CD4-positive, alpha-beta T cell treated with Interleukin-2 at 100 ng/mL for 4 hours (primary cell): ENCODE data around the gene ZBTB5.
A peak's percentile ranks its signal among the peaks of the same experiment; 100 is the strongest.
"Not testable (repeated sequence)": the region's sequence is repeated elsewhere in the genome, so short reads cannot be mapped to it uniquely, and the experiment has no call there.

ENCODE experiments used
- DNase-seq: peaks from one replicate; pipeline ENCODE4 v3.0.0-alpha.2; 2020; ENCODE audit warnings: low spot score

Gene ZBTB5

DNA sequence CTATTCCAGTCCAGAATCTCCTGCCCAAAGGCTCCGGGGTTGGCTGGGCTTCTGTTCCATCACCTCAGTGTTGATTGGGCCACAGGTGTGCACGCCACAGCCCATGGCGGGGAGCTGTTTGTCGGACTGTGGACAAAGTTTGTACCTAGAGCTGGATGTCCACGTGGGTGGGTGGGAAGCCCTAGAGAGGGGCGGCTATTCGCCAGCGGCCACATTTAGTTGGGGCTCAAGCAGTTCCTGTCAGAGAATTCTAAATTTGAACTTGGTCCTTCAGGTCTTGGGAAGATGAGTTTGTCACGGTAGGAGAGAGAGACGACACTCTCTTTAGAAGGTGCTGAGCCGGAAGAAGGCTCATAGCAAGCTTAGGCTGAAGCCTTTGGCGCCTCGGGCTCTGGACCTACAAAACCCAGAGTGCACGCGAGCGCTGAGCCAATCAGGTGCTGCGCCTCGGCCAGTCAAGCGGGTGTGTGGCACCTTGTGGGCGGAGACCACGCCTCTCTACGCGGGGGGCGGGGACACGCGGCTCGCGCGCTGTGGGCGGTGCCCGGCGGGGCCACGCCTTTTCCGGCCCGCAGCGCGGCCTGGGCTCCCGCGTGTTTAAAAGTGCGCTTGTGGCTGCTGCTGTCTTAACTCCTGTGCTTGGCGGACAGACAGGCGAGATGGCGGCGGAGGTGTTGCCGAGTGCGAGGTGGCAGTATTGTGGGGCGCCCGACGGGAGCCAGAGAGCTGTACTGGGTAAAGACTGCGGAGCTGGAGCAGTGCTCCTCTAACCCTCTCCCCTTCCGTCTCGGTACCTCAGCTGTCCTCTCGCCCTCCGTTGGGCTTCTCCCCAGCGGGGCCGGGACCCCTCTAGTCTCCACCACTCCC, 20.4 kb upstream of the ZBTB5 start, which contains the start of gene POLR1E:
Gene POLR1E, plus strand, starts transcription at position 560 of the 867 bp plus-strand sequence. Its CDS starts 100 bp downstream, at position 660.
- DNase-seq = peak; percentile 96

DNA sequence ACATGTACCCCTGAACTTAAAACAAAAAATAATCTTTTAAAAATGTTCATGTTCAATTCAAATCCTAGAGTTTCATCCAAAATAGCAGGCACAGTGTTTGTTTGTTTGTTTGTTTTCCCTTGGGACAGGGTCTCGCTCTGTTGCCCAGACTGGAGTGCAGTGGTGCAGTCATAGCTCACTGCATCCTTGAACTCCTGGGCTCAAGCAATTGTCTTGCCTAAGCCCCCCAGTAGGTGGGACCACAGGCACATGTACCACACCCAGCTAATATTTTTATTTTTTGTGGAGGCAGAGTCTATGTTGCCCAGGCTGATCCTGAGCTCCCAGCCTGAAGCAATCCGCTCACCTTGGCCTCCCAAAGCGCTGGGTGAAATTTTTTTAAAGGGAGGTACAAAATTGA, 15.5 kb upstream of the ZBTB5 start:
- DNase-seq = no peak

DNA sequence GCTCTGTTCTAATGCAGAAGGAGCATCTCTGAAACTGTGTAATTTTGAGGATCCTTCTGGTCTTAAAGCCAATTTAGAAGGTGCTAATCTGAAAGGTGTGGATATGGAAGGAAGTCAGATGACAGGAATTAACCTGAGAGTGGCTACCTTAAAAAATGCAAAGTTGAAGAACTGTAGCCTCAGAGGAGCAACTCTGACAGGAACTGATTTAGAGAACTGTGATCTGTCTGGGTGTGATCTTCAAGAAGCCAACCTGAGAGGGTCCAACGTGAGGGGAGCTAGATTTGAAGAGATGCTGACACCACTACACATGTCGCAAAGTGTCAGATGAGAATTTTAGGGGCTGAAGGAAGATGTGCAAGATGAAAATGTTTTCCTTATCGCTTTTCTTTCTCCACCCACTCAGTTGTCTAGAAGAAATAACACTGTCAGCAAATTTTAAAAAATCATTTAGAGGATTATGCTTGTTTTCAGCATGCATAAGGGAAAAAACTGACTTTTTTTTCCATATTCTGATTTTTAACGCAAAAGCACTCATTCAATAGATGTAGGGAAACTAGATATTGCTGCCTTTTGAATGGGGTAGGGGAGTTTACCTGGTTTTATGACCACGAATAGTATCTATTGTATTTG, 12.9 kb upstream of the ZBTB5 start:
- DNase-seq = not testable (repeated sequence)

DNA sequence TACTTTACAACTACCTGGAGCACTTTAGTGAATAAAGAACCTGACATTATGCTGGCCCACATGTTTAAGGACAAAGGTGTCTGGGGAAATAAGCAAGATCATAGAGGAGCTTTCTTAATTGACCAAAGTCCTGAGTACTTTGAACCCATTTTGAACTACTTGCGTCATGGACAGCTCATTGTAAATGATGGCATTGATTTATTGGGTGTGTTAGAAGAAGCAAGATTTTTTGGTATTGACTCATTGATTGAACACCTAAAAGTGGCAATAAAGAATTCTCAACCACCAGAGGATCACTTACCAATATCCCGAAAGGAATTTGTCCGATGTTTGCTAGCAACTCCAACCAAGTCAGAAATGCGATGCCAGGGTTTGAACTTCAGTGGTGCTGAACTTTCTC, 12.2 kb upstream of the ZBTB5 start:
- DNase-seq = not testable (repeated sequence)

DNA sequence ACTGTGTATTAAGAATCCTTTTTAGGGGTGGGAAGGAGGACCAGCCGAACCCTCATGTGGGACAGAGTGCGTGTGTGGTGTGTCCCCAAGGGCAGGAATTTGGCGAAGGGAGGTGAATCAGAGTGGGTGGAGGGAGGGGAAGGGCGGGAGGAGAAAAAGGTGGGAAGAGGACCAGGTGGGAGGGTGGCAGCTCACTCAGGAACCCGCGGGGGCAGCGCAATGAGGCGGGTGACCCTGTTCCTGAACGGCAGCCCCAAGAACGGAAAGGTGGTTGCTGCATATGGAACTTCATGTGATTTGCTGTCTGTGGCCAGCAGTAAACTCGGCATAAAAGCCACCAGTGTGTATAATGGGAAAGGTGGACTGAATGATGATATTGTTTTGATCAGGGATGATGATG, 11.7 kb upstream of the ZBTB5 start:
- DNase-seq = no peak

DNA sequence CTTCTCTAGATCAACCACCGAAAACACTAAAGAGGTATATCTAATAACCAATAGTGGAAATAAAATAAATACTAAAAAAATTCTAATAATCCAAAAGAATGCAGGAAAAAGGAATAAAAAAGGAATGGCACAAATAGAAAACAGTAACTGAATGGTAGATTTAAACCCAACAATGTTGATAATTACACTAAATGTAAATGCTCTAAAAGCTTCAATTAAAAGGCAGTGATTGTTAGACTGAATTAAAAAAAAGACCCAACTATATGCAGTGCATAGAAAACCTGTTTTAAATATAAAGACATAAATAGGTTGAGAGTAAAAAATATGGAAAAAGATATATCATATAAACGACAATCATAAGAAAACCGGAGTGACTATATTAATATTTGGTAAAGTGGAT, 9.2 kb upstream of the ZBTB5 start:
- DNase-seq = no peak

DNA sequence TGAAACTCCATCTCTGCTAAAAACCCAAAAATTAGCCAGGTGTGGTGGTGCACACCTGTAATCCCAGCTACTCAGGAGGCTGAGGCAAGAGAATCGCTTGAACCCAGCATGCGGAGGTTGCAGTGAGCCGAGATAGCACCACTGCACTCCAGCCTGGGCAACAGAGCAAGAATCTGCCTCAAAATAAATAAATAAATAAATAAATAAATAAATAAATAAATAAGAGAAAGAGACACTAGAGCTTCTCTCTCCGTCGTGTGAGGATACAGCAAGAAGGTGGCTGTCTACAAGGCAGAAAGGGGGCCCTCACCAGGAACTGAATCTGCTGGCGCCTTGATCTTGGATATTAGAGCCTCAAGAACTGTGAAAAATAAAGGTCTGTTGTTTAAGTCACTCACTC, 8.7 kb upstream of the ZBTB5 start:
- DNase-seq = not testable (repeated sequence)

DNA sequence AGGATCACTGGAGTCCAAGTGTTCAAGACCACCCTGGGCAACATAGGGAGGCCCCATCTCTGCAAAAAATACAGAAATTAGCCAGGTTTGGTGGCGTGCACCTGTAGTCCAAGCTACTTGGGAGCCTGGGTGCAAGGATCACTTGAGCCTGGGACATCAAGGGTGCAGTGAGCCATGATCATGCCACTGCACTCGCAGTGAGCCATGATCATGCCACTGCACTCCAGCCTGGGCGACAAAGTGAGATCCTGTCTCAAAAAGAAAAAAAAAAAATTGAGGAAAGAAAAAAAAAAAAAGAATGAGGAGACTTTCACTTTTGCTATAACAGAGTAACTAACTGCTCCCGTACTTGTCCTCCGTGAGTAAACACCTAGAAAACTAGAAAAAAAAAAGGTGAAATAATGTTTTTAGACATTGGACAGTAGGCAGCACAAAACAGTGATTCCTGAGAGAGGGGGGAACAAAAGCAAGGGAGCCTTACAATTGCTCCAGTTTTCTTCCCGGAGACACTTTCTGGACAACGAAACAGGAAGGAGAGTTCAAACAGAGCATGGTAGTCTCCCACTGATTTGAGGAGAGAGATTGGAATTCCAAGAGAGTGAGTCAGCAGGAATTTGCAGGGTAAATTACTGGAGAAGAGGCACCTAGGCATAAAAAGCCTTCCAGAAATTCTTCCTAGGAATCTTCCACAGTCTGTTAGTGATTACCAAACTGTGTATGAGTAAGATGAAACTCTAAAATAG, 6.9 kb upstream of the ZBTB5 start:
- no peak for DNase-seq

DNA sequence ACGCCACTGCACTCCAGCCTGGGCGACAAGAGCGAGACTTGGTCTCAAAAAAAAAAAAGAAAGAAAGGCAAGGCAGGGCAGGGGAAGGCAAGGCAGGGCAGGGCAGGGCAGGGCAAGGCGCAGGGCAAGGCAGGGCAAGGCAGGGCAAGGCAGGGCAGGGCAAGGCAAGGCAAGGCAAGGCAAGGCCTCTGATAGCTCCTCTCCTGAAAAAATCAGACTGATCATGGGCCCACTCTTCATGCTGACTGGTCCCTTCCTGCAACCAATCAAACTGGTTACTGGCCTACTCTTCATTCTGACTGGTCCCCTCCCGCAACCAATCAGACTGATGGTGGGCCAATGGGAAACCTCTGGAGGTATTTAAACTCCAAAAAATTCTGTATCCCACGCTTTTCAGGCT, 3.4 kb upstream of the ZBTB5 start:
- DNase-seq = no peak

DNA sequence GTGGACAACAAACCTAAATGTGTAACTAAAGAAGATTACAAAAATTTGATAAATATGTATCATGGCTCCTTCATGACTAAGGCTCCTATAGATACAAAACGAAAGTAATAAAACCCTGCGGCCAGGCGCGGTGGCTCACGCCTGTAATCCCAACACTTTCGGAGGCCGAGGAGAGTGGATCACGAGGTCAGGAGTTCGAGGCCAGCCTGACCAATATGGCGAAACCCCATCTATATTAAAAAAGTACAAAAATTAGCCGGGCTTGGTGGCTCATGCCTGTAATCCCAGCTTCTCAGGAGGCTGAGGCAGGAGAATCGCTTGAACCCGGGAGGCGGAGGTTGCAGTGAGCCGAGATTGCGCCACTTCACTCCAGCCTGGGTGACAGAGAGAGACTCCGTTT, 2.3 kb upstream of the ZBTB5 start:
- DNase-seq = not testable (repeated sequence)

DNA sequence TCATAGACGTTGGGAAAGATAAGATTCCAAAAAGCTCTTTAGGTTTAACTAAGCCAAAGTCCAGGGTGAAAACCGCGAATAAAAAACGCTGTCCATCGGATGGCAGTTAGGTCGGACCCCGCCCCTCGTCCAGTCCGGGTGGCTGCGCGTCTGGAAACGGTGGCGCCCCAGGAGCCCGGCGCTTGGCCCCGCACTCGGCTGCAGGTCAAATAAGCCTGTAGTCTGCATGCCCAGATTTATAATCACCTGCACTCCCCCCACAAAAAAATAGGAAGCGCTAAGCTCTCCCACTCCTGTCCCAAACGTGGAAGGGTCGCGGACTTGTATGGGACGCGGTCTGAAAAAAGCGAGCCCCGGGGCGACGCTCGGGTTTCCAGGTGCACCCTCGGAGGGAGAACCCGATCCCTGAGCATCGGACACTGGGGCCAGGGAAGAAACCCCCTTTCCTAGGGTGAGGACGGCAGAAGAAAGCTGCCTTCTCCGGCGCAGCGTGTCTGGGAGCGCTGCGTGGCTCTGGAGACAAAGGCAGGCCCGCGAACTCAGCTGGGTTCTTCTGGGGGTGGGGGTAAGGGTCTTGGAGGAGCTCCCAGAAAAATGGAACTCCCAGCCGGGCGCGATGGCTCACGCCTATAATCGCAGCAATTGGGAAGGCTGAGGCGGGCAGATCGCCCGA, 923 bp upstream of the ZBTB5 start:
- no peak for DNase-seq

DNA sequence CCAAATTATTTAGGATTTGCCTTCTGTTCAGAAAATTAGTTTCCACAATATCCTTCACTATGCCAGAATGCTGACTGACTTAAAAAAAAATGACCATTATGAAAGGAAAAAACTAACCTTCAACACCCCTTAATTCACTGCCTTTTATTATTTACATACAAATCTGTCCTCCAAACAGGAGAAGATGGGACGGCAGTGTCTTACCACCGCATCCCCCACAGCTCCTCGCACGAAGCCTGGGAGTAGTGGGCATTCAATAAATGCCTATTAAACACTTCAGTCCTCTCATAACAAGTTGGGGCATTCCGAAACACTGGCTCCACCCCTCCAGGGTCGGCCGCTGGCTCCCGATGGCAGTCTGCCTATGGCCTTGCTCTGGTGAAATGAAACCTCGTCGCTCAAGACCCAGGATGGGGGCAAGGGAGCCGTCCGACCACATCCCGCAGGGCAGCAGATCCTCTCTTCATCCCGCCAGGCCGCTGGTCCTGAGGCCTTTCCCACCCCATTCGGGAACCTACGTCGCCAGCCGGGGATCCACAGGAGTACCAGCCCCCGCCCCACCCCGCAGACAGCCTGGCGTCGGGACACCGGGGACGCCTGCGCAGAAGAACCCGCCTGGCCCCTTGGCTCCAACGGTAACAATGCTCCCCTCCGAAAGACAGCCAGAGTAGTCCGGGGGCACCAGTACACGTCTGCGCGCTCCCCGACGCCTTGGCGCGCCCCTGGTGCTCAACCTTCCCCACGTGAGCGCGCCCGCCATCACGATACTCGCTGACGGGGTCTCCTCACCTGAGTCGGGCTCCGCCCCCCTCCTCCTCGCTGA, 613 bp downstream of the ZBTB5 start:
- DNase-seq = peak; percentile 63

DNA sequence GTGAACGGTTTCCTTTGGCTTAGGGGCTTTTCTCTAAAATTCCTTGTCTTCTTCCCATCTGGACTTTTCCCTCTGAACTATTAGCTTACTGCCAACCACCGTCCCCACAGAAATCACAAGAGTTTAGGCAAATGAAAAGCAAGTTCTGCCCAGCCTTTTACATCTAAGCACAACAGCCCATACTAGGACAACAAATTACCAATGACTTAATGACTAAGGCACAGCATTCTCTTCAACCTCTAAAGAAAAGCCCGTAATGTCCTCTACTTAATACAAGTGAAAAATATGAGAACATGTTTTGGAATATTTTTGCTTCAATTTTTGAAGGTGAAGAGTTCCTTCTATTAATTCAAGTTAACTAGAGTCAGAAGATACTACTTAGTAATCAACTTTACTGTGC, 1.2 kb downstream of the ZBTB5 start:
- no peak for DNase-seq

DNA sequence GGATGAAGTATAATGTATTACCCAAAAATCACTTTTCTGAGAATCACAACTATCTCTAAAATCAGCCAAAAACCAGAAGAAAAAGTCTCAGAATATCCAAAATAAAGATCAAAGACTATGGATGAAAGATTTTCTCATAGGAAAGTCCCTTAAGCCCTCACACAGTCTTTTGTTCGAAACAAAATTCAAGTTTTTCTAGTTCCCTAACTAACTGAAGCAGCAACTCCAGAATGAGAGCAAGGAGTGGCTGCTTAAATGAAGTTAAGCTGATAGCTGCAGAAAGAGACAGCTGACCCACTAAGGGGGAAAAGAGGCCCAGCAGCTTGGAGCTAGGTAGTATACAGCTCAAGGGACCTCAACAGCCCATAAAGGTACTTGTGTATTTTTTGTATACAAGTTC, 8.4 kb downstream of the ZBTB5 start:
- no peak for DNase-seq

DNA sequence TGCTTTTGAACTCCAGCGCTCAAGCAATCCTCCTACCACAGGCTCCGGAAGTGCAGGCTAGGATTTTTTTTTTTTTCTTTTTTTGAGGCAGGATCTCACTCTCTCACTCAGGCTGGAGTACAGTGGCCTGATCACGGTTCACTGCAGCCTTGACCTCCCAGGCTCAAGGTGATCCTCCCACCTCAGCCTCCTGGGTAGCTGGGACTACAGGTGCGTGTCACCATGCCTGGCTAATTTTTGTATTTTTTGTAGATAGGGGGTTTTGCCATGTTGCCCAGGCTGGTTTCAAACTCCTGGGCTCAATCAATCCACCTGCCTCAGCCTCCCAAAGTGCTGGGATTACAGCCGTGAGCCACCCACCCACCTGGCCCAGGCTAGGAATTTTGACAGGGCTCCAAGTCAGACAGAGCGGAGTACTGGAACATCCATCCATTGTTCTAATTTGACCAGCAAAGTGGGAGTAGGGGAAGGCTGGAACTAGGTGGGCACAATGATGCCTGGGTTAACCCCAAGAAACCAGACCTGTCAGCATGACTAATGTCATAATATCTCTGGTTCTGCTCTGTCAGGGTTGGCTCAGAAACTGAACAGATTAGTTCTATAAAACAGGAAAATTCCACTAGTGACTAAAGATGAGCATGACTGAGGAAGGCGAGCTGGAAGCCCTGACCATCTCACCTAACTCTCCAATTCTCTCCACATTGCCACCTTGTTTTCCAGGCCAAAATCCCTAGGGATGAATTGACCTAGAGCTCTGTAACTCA, 9.2 kb downstream of the ZBTB5 start:
- DNase-seq = no peak

DNA sequence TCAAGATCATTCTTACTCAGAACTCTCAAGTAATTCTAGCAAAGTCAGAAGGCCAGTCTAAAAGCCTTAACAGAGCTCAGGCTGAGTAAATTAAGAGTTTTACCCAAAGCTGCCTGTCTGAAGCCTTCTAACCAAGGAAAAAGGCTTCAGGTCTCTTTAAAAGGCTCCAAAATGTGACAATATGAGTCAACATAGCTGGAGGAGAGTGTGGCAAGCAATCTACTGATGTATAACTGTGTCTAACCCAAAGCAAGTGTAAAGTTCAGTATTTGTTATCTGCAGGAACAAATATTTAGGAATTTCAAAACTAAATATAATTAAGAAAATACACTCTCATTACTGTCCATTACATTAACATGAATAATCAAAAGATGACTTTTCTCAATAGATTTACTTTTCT, 11.0 kb downstream of the ZBTB5 start:
- DNase-seq = no peak

DNA sequence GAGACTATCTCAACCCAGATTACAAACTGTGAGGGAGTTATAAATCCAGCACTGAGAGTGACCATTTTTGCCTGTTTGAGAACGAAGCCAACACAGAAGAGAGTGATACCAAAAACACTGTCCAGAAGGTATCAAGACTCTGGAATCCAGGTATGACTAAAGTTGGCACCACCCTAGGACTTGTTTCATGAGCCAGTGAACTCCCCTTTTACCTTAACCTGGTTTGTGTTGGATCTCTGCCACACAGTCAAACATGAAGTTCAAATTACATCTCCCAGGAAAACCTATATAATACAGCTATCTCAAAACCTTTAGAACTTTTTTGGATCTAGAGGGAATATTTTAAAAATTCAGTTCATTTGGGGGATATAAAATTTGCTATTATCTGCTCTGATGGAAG, 11.4 kb downstream of the ZBTB5 start:
- no peak for DNase-seq

DNA sequence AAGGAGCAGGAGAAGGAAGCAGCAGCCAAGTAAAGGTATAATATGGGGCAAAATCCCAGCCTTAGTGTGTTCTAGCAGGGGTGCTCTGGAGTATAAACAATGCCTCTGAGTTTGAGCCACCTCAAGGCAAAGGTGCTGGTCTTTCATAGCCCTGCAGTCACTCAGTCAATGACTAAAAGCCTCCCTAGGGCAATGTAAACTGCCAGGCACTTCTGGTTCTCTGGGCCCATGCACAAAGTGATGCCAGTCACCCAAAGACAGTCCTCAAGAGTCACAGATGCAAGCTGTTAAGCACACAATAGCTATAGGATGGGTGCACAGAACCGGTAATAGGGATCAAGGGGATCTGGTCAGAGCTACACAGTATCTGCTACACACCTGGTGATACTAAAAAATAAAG, 12.6 kb downstream of the ZBTB5 start:
- DNase-seq = no peak

DNA sequence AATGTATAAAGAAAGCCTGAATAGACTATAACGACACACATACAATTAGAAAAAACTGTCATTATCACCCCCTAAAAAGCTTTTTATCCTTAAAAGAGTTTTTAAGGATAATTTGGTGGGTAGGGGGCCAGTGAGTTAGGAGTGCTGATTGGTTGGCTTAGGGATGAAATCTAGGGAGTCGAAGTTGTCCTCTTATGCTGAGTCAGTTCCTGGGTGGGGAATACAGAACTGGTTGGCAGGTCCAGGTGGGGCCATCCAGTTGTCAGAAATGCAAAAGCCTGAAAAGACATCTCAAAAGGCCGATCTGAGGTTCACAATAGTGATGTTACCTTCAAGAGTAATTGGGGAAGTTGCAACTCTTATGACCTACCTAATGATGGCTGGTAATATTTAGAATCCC, 13.6 kb downstream of the ZBTB5 start:
- no peak for DNase-seq

DNA sequence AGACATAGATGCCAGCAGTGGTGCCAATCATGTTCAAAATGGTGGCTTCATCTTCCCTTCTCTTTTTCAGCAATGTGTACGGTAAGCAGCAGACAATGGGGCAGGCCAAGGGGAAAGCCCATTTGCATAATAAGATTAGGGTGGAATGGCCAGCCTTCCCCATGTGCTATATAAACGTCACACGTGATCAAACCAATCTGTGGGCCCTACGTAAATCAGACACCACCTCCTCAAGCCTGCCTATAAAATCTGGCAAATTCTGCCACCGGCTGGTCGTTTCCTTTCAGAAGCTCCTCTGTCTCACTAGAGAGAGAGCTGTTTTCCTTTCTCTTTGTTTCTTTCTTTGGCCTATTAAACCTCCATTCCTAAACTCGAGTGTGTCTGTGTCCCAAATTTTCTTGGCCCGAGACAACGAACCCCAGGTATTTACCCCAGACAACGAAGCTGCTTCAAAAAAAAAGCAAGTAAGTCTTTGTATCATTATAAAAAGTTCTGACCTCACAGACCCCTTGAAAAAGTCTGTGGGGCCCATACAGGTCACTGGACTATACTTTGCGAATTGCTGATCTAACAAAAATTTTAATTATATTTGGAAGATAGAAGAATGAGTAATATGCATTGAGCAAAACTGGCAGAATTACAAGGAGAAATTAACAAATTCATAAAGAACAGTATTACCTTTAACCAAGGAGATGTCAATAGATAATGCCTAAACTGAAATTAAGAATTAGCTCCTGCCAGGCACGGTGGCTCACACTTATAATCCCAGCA, 15.2 kb downstream of the ZBTB5 start:
- DNase-seq = no peak
